Measurements from ENCODE around the gene SH3BP2.

The SH3BP2 gene

DNA sequence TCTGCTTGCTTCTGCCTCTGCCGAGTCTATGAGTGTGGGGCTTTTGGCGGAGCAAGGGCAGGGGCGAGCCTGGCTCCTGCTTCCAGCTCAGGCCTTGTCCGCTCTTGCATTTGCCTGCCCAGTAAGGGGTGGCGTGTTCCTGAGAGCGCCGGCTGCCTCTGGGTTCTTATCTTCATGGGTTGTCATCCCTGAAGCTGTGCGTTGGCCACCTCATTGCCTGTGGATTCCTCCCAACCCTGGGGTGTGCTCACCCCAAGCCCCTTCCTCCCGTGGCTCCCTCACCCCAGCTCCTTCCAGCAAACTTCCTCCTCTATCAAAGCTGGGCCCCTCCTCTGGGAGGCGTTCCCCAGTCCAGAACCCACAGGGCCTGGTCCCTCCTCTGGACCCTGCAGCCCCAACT, 17.5 kb downstream of the SH3BP2 start:
- no peak overlapping the region for H3K4me3 ChIP-seq (ENCODE audit: low read depth, low read length, poor library complexity, severe bottlenecking)
- no peak for TF ChIP-seq EZH2 (IDR thresholded peaks at IDR 0.05; ENCODE audit: borderline replicate concordance, low read length)
- TF ChIP-seq, protein P1, sequence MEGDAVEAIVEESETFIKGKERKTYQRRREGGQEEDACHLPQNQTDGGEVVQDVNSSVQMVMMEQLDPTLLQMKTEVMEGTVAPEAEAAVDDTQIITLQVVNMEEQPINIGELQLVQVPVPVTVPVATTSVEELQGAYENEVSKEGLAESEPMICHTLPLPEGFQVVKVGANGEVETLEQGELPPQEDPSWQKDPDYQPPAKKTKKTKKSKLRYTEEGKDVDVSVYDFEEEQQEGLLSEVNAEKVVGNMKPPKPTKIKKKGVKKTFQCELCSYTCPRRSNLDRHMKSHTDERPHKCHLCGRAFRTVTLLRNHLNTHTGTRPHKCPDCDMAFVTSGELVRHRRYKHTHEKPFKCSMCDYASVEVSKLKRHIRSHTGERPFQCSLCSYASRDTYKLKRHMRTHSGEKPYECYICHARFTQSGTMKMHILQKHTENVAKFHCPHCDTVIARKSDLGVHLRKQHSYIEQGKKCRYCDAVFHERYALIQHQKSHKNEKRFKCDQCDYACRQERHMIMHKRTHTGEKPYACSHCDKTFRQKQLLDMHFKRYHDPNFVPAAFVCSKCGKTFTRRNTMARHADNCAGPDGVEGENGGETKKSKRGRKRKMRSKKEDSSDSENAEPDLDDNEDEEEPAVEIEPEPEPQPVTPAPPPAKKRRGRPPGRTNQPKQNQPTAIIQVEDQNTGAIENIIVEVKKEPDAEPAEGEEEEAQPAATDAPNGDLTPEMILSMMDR (IDR thresholded peaks at IDR 0.05; ENCODE audit: low read length): no peak

GRCh38 chr4:2811830-2812611, 19.1 kb downstream of the SH3BP2 start:
- H4K20me1 ChIP-seq (ENCODE audit: insufficient read depth, low read length): no peaks in the 10 kb centered on the region
- no peaks in the 10 kb centered on the region for H3K79me2 ChIP-seq (ENCODE audit: insufficient read depth, low read length)
- no peak overlapping the region for H3K27ac ChIP-seq (ENCODE audit: low read depth, low read length, poor library complexity, severe bottlenecking)
- H3K27me3 ChIP-seq (ENCODE audit: insufficient read depth, low read length): no peaks in the 10 kb centered on the region
- peak overlapping the region; percentile 1; the same call in 1 of the 2 replicates for H3K4me2 ChIP-seq (ENCODE audit: low read length)
- no peak for TF ChIP-seq EZH2 (IDR thresholded peaks at IDR 0.05; ENCODE audit: borderline replicate concordance, low read length)
- TF ChIP-seq, protein P1 (IDR thresholded peaks at IDR 0.05; ENCODE audit: low read length): no peak
- H3K9ac ChIP-seq (ENCODE audit: low read length): no peak overlapping the region
- no peak overlapping the region for H2AFZ ChIP-seq (ENCODE audit: low read length)
- H3K4me1 ChIP-seq (ENCODE audit: insufficient read depth, low read length, severe bottlenecking): peaks cover 8% of the 10 kb centered on the region
- H3F3A ChIP-seq (ENCODE audit: insufficient read depth, low read length): no peaks in the 10 kb centered on the region
- H3K9me2 ChIP-seq (ENCODE audit: low read depth, low read length): no peaks in the 10 kb centered on the region
- no peaks in the 10 kb centered on the region for H3K36me3 ChIP-seq (ENCODE audit: insufficient read depth, low read length)
- no peaks in the 10 kb centered on the region for H3K9me3 ChIP-seq (ENCODE audit: low read length)
- H3K4me3 ChIP-seq (ENCODE audit: low read depth, low read length, poor library complexity, severe bottlenecking): no peak overlapping the region

More for the DNA sequence above, 17.5 kb downstream of the SH3BP2 start:
- H3K9ac ChIP-seq (ENCODE audit: low read length): no peak overlapping the region
- H3K36me3 ChIP-seq (ENCODE audit: insufficient read depth, low read length): no peaks in the 10 kb centered on the region
- H3K4me1 ChIP-seq (ENCODE audit: insufficient read depth, low read length, severe bottlenecking): peaks cover 8% of the 10 kb centered on the region
- H3K27ac ChIP-seq (ENCODE audit: low read depth, low read length, poor library complexity, severe bottlenecking): no peak overlapping the region
- no peaks in the 10 kb centered on the region for H3K9me2 ChIP-seq (ENCODE audit: low read depth, low read length)
- H3F3A ChIP-seq (ENCODE audit: insufficient read depth, low read length): no peaks in the 10 kb centered on the region
- no peaks in the 10 kb centered on the region for H3K9me3 ChIP-seq (ENCODE audit: low read length)
- no peak overlapping the region for H2AFZ ChIP-seq (ENCODE audit: low read length)
- no peaks in the 10 kb centered on the region for H3K27me3 ChIP-seq (ENCODE audit: insufficient read depth, low read length)
- H3K79me2 ChIP-seq (ENCODE audit: insufficient read depth, low read length): no peaks in the 10 kb centered on the region
- no peak overlapping the region for H3K4me2 ChIP-seq (ENCODE audit: low read length)
- no peaks in the 10 kb centered on the region for H4K20me1 ChIP-seq (ENCODE audit: insufficient read depth, low read length)

- H2AFZ ChIP-seq (ENCODE audit: low read length): no peak overlapping the region
- H3K27ac ChIP-seq (ENCODE audit: low read depth, low read length, poor library complexity, severe bottlenecking): no peak overlapping the region
- no peak overlapping the region for H3K4me3 ChIP-seq (ENCODE audit: low read depth, low read length, poor library complexity, severe bottlenecking)
Measured at GRCh38 chr4:2812612-2813354, 19.9 kb downstream of the SH3BP2 start.

More at GRCh38 chr4:2812612-2813354, 19.9 kb downstream of the SH3BP2 start:
- H3K79me2 ChIP-seq (ENCODE audit: insufficient read depth, low read length): no peaks in the 10 kb centered on the region
- no peak for TF ChIP-seq EZH2 (IDR thresholded peaks at IDR 0.05; ENCODE audit: borderline replicate concordance, low read length)
- TF ChIP-seq, protein P1 (IDR thresholded peaks at IDR 0.05; ENCODE audit: low read length): no peak
- no peaks in the 10 kb centered on the region for H3K27me3 ChIP-seq (ENCODE audit: insufficient read depth, low read length)
- H3K9me2 ChIP-seq (ENCODE audit: low read depth, low read length): no peaks in the 10 kb centered on the region
- H3K36me3 ChIP-seq (ENCODE audit: insufficient read depth, low read length): no peaks in the 10 kb centered on the region
- no peaks in the 10 kb centered on the region for H4K20me1 ChIP-seq (ENCODE audit: insufficient read depth, low read length)
- no peak overlapping the region for H3K9ac ChIP-seq (ENCODE audit: low read length)
- peaks cover 10% of the 10 kb centered on the region for H3K4me1 ChIP-seq (ENCODE audit: insufficient read depth, low read length, severe bottlenecking)
- no peak overlapping the region for H3K4me2 ChIP-seq (ENCODE audit: low read length)
- no peaks in the 10 kb centered on the region for H3F3A ChIP-seq (ENCODE audit: insufficient read depth, low read length)
- H3K9me3 ChIP-seq (ENCODE audit: low read length): no peaks in the 10 kb centered on the region
